Progenitor cell of endocrine pancreas (in vitro differentiated cells): ENCODE measurements around the gene TRPV4. TPM values are rescaled to one million over a fixed set of nuclear protein-coding genes. Genes with fewer than 3 reads are reported as not detected.

Source experiments
- DNase-seq: peaks from one replicate; pipeline ENCODE4 v3.0.0; 2021; ENCODE audit warnings: low spot score; ENCODE audit not compliant: unreplicated experiment
- H3K27ac Mint-ChIP-seq: 2 replicates; pipeline ENCODE4 v1.8.0; 2021; ENCODE audit warnings: mild to moderate bottlenecking, moderate library complexity, mixed read lengths
- H3K27me3 Mint-ChIP-seq: 2 replicates; pipeline ENCODE4 v1.8.0; 2021; ENCODE audit warnings: mixed read lengths
- H3K36me3 Mint-ChIP-seq: 2 replicates; pipeline ENCODE4 v1.8.0; 2022; ENCODE audit warnings: mixed read lengths; ENCODE audit not compliant: insufficient read depth
- H3K4me1 Mint-ChIP-seq: 2 replicates; pipeline ENCODE4 v1.8.0; 2021; ENCODE audit warnings: low read depth, mixed read lengths
- H3K4me3 Mint-ChIP-seq: 2 replicates; pipeline ENCODE4 v1.8.0; 2021; ENCODE audit warnings: low read depth, mild to moderate bottlenecking, moderate library complexity, mixed read lengths
- H3K9me3 Mint-ChIP-seq: 2 replicates; pipeline ENCODE4 v1.8.0; 2021; ENCODE audit warnings: low read depth, mixed read lengths
- CTCF ChIP-seq: fragments of 200-600 bp; sonication (generic); IDR thresholded peaks from one replicate; pipeline ENCODE4 v1.5.0; 2021; ENCODE audit warnings: antibody characterized with exemption, mild to moderate bottlenecking; ENCODE audit not compliant: unreplicated experiment
- long read RNA-seq: library from polyadenylated mRNA; unstranded; transcript quantifications from one replicate; pipeline ENCODE4 v2.0.0, GENCODE V29; 2020
- total RNA-seq: library from RNA; stranded (reverse); gene quantifications from 2 replicates; pipeline ENCODE4 v1.2.1, GENCODE V29; 2021

The TRPV4 gene
- total RNA-seq: 5.2 and 7.3 TPM in 2 replicates
- long read RNA-seq, partial matches to known transcripts: 0 of 1 reads
- long read RNA-seq, other reads (novel, unspliced or antisense): 1 of 1 reads

- Mint-ChIP-seq H3K27me3 (peaks cover 7% of the 10 kb centered on the region), H3K4me1 (peaks cover 7% of the 10 kb centered on the region), H3K27ac (no peak within 1 kb of the TSS), H3K36me3 (no peaks in the 10 kb centered on the region), H3K9me3 (no peaks in the 10 kb centered on the region), H3K4me3 (peak within 1 kb of the TSS; percentile 66)
- DNase-seq: peak; percentile 21
- TF ChIP-seq CTCF: no peak
Measured at GRCh38 chr12:109833307-109834189, at the start of gene TRPV4. Gene TRPV4 (minus strand): TSS chr12:109833398. CDS start chr12:109814796, 18,602 bp downstream.

GRCh38 chr12:109881752-109882151, 48.6 kb upstream of the TRPV4 start:
- no peak overlapping the region for H3K27ac Mint-ChIP-seq

GRCh38 chr12:109880938-109881337, 47.7 kb upstream of the TRPV4 start:
- no peak for TF ChIP-seq CTCF
- Mint-ChIP-seq H3K9me3 (no peaks in the 10 kb centered on the region), H3K4me3 (peak overlapping the region; percentile 82), H3K4me1 (peaks cover 19% of the 10 kb centered on the region), H3K27ac (peak overlapping the region; percentile 93), H3K27me3 (peaks cover 8% of the 10 kb centered on the region), H3K36me3 (no peaks in the 10 kb centered on the region)
- DNase-seq: no peak

More at GRCh38 chr12:109881752-109882151, 48.6 kb upstream of the TRPV4 start:
- Mint-ChIP-seq H3K9me3 (no peaks in the 10 kb centered on the region), H3K4me1 (peaks cover 19% of the 10 kb centered on the region), H3K27me3 (peaks cover 8% of the 10 kb centered on the region), H3K4me3 (peak overlapping the region; percentile 82), H3K36me3 (no peaks in the 10 kb centered on the region)
- TF ChIP-seq CTCF: no peak
- no peak for DNase-seq

DNA sequence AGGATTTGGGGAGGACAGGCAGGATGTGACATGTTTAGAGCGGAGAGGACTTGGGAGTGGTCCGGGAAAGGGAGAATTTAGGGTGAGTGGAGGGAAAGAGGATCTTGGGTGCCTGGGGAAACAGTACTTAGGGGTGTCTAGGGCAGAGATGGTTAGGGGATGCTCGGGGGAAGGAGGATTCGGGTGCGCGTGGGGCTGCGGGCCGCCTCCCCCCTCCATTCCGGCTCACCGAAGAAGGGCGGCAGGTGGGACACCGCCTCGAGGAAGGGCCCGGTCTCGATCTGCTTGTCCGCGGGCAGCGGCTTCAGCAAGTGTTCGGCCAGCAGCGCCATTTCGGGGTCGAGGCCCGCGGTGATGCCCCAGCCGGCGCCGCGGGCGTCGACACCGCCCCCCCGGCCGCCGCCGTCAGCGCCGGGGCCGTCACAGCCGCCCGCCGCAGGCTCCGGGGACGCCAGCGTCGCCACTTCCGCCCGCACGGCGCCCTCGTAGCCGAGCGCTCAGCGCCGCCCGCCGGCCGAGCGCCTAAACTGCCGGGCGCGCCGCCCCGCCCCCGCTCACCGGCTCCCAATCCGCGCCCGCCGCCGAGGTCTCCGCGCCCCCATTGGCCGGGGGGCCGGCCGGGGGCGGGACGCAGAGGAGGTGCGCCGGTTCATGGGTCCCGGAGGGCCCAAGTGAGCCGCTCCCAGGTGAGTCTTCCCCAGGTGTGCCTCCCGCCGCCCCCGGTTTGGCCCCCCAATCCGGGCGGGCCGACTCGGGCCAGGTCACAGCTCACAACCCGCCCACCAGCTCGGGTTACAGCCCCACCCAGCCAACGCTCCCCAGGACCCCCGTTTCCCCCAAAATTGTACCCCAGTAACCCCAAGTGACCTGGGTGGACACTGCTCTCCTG, 47.1 kb upstream of the TRPV4 start, which contains the start of gene GLTP:
Gene GLTP, minus strand, starts transcription at position 499 of the 889 bp plus-strand sequence. Its CDS starts 167 bp downstream, at position 332.
- Mint-ChIP-seq H3K9me3 (no peaks in the 10 kb centered on the region), H3K4me1 (peaks cover 24% of the 10 kb centered on the region), H3K27me3 (peaks cover 8% of the 10 kb centered on the region), H3K36me3 (no peaks in the 10 kb centered on the region), H3K4me3 (peak within 1 kb of the TSS; percentile 95), H3K27ac (peak within 1 kb of the TSS; percentile 93)
- DNase-seq: peak; percentile 83
- peak; percentile 67 for TF ChIP-seq CTCF
